OCI-LY1 (cell line): ENCODE data around the gene MTFR2.

Source experiments
- H2AFZ ChIP-seq: fragments of 200-600 bp; sonication (generic), shearing (Covaris generic); 2 replicates; pipeline ENCODE4 v1.6.0; 2014; ENCODE audit warnings: antibody characterized with exemption, mild to moderate bottlenecking, low read length
- H3F3A ChIP-seq: fragments of 200-600 bp; sonication (generic), shearing (Covaris generic); 2 replicates; pipeline ENCODE4 v1.6.0; 2014; ENCODE audit warnings: mild to moderate bottlenecking, antibody characterized with exemption, low read length, moderate library complexity; ENCODE audit not compliant: insufficient read depth
- H3K27ac ChIP-seq: fragments of 200-600 bp; sonication (generic); 2 replicates; pipeline ENCODE4 v1.5.1; 2014; ENCODE audit warnings: low read length, mixed run types, mild to moderate bottlenecking, low read depth; ENCODE audit not compliant: poor library complexity, severe bottlenecking
- H3K27me3 ChIP-seq: fragments of 200-600 bp; sonication (generic); 2 replicates; pipeline ENCODE4 v1.6.0; 2014; ENCODE audit warnings: antibody characterized with exemption, mild to moderate bottlenecking, low read length, moderate library complexity; ENCODE audit not compliant: insufficient read depth
- H3K36me3 ChIP-seq: fragments of 200-600 bp; sonication (generic); 2 replicates; pipeline ENCODE4 v1.6.1; 2014; ENCODE audit warnings: mild to moderate bottlenecking, antibody characterized with exemption, low read length, moderate library complexity, mixed read lengths; ENCODE audit not compliant: insufficient read depth
- H3K4me1 ChIP-seq: fragments of 200-600 bp; sonication (generic); 2 replicates; pipeline ENCODE4 v1.5.1; 2014; ENCODE audit warnings: mild to moderate bottlenecking, low read length, moderate library complexity; ENCODE audit not compliant: insufficient read depth, severe bottlenecking
- H3K4me2 ChIP-seq: fragments of 200-600 bp; sonication (generic), shearing (Covaris generic); 2 replicates; pipeline ENCODE4 v1.6.1; 2014; ENCODE audit warnings: low read length
- H3K4me3 ChIP-seq: fragments of 200-600 bp; sonication (generic); 2 replicates; pipeline ENCODE4 v1.5.1; 2014; ENCODE audit warnings: low read length, low read depth, mild to moderate bottlenecking, mixed read lengths; ENCODE audit not compliant: poor library complexity, severe bottlenecking
- H3K79me2 ChIP-seq: fragments of 200-600 bp; shearing (Covaris generic); 2 replicates; pipeline ENCODE4 v1.6.1; 2016; ENCODE audit warnings: mixed run types, low read length, mixed read lengths; ENCODE audit not compliant: insufficient read depth
- H3K9ac ChIP-seq: fragments of 200-600 bp; sonication (generic), shearing (Covaris generic); 2 replicates; pipeline ENCODE4 v1.6.1; 2014; ENCODE audit warnings: mild to moderate bottlenecking, low read length, mixed read lengths
- H3K9me2 ChIP-seq: fragments of 200-600 bp; sonication (generic), shearing (Covaris generic); 2 replicates; pipeline ENCODE4 v1.6.1; 2014; ENCODE audit warnings: low read depth, mild to moderate bottlenecking, low read length, mixed read lengths
- H3K9me3 ChIP-seq: fragments of 200-600 bp; shearing (Covaris generic); 2 replicates; pipeline ENCODE4 v1.6.1; 2014; ENCODE audit warnings: low read length, mixed read lengths
- H4K20me1 ChIP-seq: fragments of 200-600 bp; sonication (generic), shearing (Covaris generic); 2 replicates; pipeline ENCODE4 v1.6.0; 2016; ENCODE audit warnings: mild to moderate bottlenecking, low read length; ENCODE audit not compliant: insufficient read depth
- CTCF ChIP-seq: fragments of 200-600 bp; sonication (generic), shearing (Covaris generic); IDR thresholded peaks from 2 replicates; pipeline ENCODE4 v1.5.1; 2017; ENCODE audit warnings: mild to moderate bottlenecking, antibody characterized with exemption, low read length, moderate library complexity, mixed read lengths
- EZH2 ChIP-seq: fragments of 200-600 bp; sonication (generic), shearing (Covaris generic); IDR thresholded peaks from 2 replicates; pipeline ENCODE4 v1.8.0; 2017; ENCODE audit warnings: borderline replicate concordance, mixed run types, mild to moderate bottlenecking, antibody characterized with exemption, low read length, moderate library complexity, mixed read lengths

MTFR2 gene

GRCh38 chr6:136212608-136213007, 37.5 kb downstream of the MTFR2 start:
- H3K36me3 ChIP-seq = no peaks in the 10 kb centered on the region
- no peak overlapping the region for H3K27ac ChIP-seq
- H3F3A ChIP-seq = no peaks in the 10 kb centered on the region
- H4K20me1 ChIP-seq = no peaks in the 10 kb centered on the region
- H3K79me2 ChIP-seq = no peaks in the 10 kb centered on the region
- H2AFZ ChIP-seq = no peak overlapping the region
- H3K4me1 ChIP-seq = no peaks in the 10 kb centered on the region
- H3K4me3 ChIP-seq = no peak overlapping the region
- no peak overlapping the region for H3K9ac ChIP-seq
- H3K9me2 ChIP-seq = no peaks in the 10 kb centered on the region
- H3K9me3 ChIP-seq = no peaks in the 10 kb centered on the region
- TF ChIP-seq EZH2 (no peak), CTCF (no peak)
- no peaks in the 10 kb centered on the region for H3K27me3 ChIP-seq
- no peak overlapping the region for H3K4me2 ChIP-seq

GRCh38 chr6:136210398-136211165, 39.5 kb downstream of the MTFR2 start:
- Histone ChIP-seq H3F3A (no peaks in the 10 kb centered on the region), H3K4me3 (no peak overlapping the region), H3K9ac (no peak overlapping the region), H3K9me3 (no peaks in the 10 kb centered on the region), H3K9me2 (no peaks in the 10 kb centered on the region), H3K27me3 (no peaks in the 10 kb centered on the region), H3K79me2 (no peaks in the 10 kb centered on the region), H2AFZ (no peak overlapping the region), H3K4me2 (no peak overlapping the region), H4K20me1 (no peaks in the 10 kb centered on the region), H3K27ac (no peak overlapping the region), H3K4me1 (no peaks in the 10 kb centered on the region), H3K36me3 (no peaks in the 10 kb centered on the region)
- TF ChIP-seq CTCF (no peak), EZH2 (no peak)

GRCh38 chr6:136209496-136209895, 40.6 kb downstream of the MTFR2 start:
- Histone ChIP-seq H3K4me2 (no peak overlapping the region), H3K27me3 (no peaks in the 10 kb centered on the region), H3K9ac (no peak overlapping the region), H3K4me3 (no peak overlapping the region), H3F3A (no peaks in the 10 kb centered on the region), H3K9me2 (no peaks in the 10 kb centered on the region), H3K79me2 (no peaks in the 10 kb centered on the region), H2AFZ (no peak overlapping the region), H3K27ac (no peak overlapping the region), H3K4me1 (no peaks in the 10 kb centered on the region), H4K20me1 (no peaks in the 10 kb centered on the region), H3K9me3 (no peaks in the 10 kb centered on the region), H3K36me3 (no peaks in the 10 kb centered on the region)
- TF ChIP-seq CTCF (no peak), EZH2 (no peak)
